Endothelial cell (in vitro differentiated cells): Measurements from ENCODE around the gene A1BG. TPM values are rescaled to one million over a fixed set of nuclear protein-coding genes. Genes with fewer than 3 reads are reported as not detected.

ENCODE experiments used
- DNase-seq: peaks from one replicate; pipeline ENCODE4 v3.0.0; 2021; ENCODE audit warnings: low spot score
- H3K27ac Mint-ChIP-seq: one replicate; pipeline ENCODE4 v1.8.0; 2021; ENCODE audit warnings: mixed read lengths, inconsistent platforms; ENCODE audit not compliant: unreplicated experiment
- H3K27me3 Mint-ChIP-seq: one replicate; pipeline ENCODE4 v1.8.0; 2021; ENCODE audit warnings: mild to moderate bottlenecking, moderate library complexity, mixed read lengths, inconsistent platforms; ENCODE audit not compliant: unreplicated experiment
- H3K36me3 Mint-ChIP-seq: one replicate; pipeline ENCODE4 v1.8.0; 2021; ENCODE audit warnings: mild to moderate bottlenecking, low read depth, mixed read lengths, inconsistent platforms; ENCODE audit not compliant: unreplicated experiment
- H3K4me1 Mint-ChIP-seq: one replicate; pipeline ENCODE4 v1.8.0; 2021; ENCODE audit warnings: mild to moderate bottlenecking, mixed read lengths, inconsistent platforms; ENCODE audit not compliant: unreplicated experiment
- H3K4me3 Mint-ChIP-seq: one replicate; pipeline ENCODE4 v1.8.0; 2021; ENCODE audit warnings: mild to moderate bottlenecking, mixed read lengths, inconsistent platforms; ENCODE audit not compliant: unreplicated experiment
- H3K9me3 Mint-ChIP-seq: one replicate; pipeline ENCODE4 v1.8.0; 2021; ENCODE audit warnings: mixed read lengths, inconsistent platforms; ENCODE audit not compliant: unreplicated experiment
- total RNA-seq: library from RNA; stranded (reverse); fragmentation: NEBNext Ultra II Directional; extraction: Animal tissue kit (Norgen Biotek cat#: 25700); gene quantifications from one replicate; pipeline ENCODE4 v1.2.1, GENCODE V29; 2021; ENCODE audit not compliant: unreplicated experiment
- TF ChIP-seq, protein P1 (sequence below): fragments of 200-600 bp; sonication (generic); IDR thresholded peaks from one replicate; pipeline ENCODE4 v1.5.0; 2021; ENCODE audit warnings: antibody characterized with exemption; ENCODE audit not compliant: unreplicated experiment

A1BG gene
- total RNA-seq, 1 donor from 2014 or later = 41.9 TPM

- Mint-ChIP-seq H3K36me3 (peaks cover 42% of the 10 kb centered on the region), H3K9me3 (no peaks in the 10 kb centered on the region), H3K27ac (peak overlapping the region; percentile 68), H3K27me3 (peaks cover 3% of the 10 kb centered on the region), H3K4me1 (peaks cover 34% of the 10 kb centered on the region), H3K4me3 (no peak overlapping the region)
- DNase-seq = peak; percentile 63
- TF ChIP-seq, protein P1, sequence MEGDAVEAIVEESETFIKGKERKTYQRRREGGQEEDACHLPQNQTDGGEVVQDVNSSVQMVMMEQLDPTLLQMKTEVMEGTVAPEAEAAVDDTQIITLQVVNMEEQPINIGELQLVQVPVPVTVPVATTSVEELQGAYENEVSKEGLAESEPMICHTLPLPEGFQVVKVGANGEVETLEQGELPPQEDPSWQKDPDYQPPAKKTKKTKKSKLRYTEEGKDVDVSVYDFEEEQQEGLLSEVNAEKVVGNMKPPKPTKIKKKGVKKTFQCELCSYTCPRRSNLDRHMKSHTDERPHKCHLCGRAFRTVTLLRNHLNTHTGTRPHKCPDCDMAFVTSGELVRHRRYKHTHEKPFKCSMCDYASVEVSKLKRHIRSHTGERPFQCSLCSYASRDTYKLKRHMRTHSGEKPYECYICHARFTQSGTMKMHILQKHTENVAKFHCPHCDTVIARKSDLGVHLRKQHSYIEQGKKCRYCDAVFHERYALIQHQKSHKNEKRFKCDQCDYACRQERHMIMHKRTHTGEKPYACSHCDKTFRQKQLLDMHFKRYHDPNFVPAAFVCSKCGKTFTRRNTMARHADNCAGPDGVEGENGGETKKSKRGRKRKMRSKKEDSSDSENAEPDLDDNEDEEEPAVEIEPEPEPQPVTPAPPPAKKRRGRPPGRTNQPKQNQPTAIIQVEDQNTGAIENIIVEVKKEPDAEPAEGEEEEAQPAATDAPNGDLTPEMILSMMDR = peak; percentile 60
Observed at GRCh38 chr19:58338825-58339558, 14.3 kb downstream of the A1BG start.

GRCh38 chr19:58338336-58338735 is 15.0 kb downstream of the A1BG start:
- H3K27me3 Mint-ChIP-seq = peaks cover 3% of the 10 kb centered on the region
- TF ChIP-seq, protein P1 = no peak
- H3K4me1 Mint-ChIP-seq = peaks cover 34% of the 10 kb centered on the region
- H3K27ac Mint-ChIP-seq = no peak overlapping the region
- H3K4me3 Mint-ChIP-seq = peak overlapping the region; percentile 78
- no peak for DNase-seq
- H3K9me3 Mint-ChIP-seq = no peaks in the 10 kb centered on the region
- peaks cover 42% of the 10 kb centered on the region for H3K36me3 Mint-ChIP-seq

DNA sequence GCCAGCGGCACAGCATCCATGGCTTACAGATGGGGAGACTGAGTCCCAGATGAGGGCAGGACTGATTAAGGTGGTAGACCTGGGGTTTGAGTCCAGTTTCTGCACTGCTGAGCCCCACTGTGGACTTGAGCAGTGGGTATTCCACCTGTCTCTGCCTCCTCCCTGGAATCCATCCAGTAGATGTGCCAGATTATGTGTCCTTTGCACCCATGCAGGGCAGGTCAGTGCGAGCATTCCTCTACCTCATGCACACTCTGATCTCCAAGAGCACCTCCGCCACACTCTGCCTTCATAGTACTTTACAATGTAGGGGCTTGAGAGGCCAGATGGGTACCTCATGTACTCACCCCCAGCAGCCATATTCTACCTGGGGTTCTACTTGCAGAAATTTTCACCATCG is 16.5 kb downstream of the A1BG start:
- TF ChIP-seq, protein P1 = no peak
- Mint-ChIP-seq H3K4me3 (no peak overlapping the region), H3K4me1 (peaks cover 34% of the 10 kb centered on the region), H3K27me3 (peaks cover 3% of the 10 kb centered on the region), H3K36me3 (peaks cover 37% of the 10 kb centered on the region), H3K27ac (no peak overlapping the region), H3K9me3 (no peaks in the 10 kb centered on the region)
- DNase-seq = no peak

DNA sequence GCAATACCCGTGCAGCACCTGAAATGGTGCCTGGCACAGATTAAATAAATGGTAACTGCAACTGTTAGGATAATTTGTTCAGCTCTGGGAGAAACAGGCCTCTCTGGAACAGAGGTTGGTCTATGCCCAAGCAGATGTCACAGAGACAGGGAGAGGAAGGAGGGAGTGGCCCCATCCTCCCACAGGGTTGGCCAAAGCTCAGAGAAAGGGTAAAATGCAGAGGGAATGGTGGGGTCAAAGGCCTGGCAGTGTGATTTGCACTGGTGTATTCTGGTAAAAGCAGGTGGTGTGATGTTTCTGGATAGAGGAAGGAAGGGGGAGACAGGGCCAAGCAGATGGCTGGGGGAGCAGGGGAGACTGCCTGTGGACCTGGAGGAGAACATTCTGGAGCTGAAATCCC is 17.1 kb downstream of the A1BG start:
- no peak for DNase-seq
- TF ChIP-seq, protein P1 = no peak
- peaks cover 32% of the 10 kb centered on the region for H3K4me1 Mint-ChIP-seq
- H3K36me3 Mint-ChIP-seq = peaks cover 34% of the 10 kb centered on the region
- H3K9me3 Mint-ChIP-seq = no peaks in the 10 kb centered on the region
- no peak overlapping the region for H3K27ac Mint-ChIP-seq
- peaks cover 3% of the 10 kb centered on the region for H3K27me3 Mint-ChIP-seq
- H3K4me3 Mint-ChIP-seq = peak overlapping the region; percentile 67

- no peak overlapping the region for H3K27ac Mint-ChIP-seq
- H3K27me3 Mint-ChIP-seq = peaks cover 3% of the 10 kb centered on the region
Observed at GRCh38 chr19:58335630-58336029, 17.7 kb downstream of the A1BG start.

More at GRCh38 chr19:58335630-58336029, 17.7 kb downstream of the A1BG start:
- Mint-ChIP-seq H3K4me3 (no peak overlapping the region), H3K9me3 (no peaks in the 10 kb centered on the region), H3K36me3 (peaks cover 35% of the 10 kb centered on the region), H3K4me1 (peaks cover 26% of the 10 kb centered on the region)
- TF ChIP-seq, protein P1 = no peak
- DNase-seq = no peak
